HG03520 (cell line): ENCODE results near the gene RELN.
"Not testable (repeated sequence)": the region's sequence is repeated elsewhere in the genome, so short reads cannot be mapped to it uniquely, and the experiment has no call there.

Source experiments
- ATAC-seq: cut with Tn5 transposase; IDR thresholded peaks from one replicate; pipeline ENCODE4 v1.9.1; 2021; ENCODE audit warnings: mild to moderate bottlenecking, moderate library complexity; ENCODE audit not compliant: unreplicated experiment

Gene RELN

DNA sequence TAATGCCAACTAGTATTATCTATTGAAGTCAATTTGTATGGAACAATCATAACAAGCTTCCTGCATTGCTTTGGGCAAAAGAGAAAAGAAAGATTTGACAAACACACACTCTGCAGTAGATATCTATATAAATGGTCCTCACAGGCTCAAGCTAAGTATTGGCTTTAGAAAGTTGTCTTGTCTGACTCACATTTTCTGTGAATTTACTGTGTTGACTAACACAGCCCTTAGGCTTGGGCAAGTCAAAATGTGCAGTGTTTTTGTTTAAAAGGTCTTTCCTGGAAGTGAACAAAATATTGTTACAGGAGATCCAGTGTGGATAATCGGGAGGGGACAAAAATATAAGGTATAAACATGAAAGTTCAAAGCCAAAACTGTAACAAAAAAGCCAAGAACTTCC is 194.4 kb downstream of the RELN start:
- ATAC-seq, result no peak

DNA sequence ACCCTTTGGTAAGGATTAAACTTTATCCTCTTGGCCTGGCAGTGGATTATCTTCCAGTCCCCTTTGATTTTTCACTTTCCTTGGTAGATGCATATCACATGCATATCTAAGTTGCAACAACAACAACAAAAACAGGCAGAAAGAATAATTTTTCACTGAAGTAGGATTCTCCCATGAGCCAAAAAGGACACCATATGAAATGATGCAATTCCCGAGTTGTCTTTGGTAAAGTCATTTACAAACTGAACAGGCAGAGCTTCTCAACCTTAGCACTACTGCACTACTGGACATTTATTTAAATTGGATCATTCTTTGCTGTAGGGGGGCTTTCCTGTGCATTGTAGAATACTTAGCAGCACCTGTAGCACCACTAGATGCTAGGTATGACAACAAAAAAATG is 195.0 kb downstream of the RELN start:
- ATAC-seq, result no peak

DNA sequence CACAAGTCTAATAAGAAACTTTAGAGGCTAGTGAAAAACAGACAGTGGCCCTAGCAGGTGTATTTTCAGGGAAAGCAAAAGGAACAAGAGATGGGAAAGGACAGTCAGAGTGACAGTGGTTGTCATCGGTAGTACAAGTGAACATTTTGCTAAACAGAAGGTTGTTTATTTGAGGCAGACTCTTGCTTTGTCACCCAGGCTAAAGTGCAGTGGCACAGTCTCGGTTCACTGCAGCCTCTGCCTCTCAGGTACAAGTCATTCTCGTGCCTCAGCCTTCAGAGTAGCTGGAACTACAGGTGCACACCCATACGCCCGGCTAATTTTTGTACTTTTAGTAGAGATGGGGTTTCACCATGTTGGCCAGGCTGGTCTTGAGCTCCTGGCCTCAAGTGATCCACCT is 195.8 kb downstream of the RELN start:
- ATAC-seq, result no peak

DNA sequence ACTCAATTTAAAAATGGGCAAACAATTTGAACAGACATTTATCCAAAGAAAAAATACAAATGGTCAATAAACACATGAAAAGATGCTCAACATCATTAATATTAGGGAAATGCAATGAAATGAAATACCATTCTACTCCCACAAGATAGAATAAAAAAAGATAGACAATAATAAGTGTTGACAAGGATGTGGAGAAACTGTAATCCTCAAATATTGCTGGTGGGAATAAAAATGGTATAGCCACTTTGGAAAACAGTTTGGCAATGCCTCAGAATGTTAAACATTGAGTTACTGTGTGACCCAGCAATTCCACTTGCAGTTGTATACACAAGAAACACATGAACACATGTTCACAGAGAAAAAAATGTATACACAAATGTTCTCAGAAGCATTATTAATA is 197.6 kb downstream of the RELN start:
- ATAC-seq, result no peak

DNA sequence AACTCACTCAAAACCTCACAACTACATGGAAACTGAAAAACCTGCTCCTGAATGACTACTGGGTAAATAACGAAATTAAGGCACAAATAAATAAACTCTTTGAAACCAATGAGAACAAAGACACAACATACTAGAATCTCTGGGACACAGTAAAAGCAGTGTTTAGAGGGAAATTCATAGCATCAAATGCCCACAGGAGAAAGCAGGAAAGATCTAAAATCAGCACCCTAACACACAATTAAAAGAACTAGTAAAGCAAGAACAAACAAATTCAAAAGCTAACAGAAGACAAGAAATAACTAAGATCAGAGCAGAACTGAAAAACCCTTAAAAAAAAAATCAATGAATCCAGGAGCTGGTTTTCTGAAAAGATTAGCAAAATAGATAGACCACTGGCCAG is 202.4 kb downstream of the RELN start:
- ATAC-seq, result not testable (repeated sequence)

DNA sequence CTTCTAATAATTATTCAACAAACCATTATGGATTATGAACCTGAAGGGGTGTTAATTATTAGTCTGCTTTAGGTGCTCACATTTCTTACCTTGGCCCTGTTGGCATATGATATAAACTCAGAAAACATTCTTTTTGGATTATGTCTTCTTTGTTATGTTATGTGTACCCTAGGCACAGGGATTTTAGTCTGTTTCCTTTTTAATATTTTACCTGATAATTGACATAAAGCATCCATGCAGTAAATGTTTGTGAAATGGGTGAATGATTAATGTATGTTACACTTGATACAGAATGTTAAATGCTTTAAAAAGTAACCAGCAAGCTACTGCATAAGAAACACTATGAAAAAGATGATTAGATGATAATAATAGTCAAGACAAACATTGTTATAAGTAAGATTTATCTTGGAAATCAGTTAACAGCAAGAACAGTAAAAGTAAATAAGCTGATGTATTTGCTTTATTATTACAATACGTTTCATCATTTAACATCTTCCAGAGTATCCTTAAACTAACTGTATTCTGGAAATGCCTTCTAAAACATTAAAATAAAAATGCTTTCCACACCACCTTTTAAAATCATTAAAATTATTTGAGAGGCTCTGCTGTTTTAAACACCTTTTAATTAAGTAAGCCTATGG is 204.7 kb downstream of the RELN start:
- ATAC-seq, result no peak

DNA sequence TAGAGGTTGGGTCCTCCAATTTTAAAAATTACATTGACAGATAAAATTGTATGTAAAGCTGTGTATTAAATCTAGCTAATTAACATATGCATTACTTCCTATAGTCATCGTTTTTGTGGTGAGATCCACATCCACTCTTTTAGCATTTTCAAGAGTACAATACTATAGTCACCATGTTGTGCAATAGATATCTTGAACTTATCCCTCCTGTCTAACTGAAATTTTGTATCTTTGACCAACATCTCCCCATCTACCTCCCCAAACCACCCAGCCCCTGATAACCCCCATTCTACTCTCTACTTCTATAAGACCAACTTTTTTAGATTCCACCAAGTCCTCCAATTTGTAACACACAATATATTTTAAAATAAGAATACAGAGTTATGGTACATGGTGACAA is 208.0 kb downstream of the RELN start:
- ATAC-seq, result no peak

DNA sequence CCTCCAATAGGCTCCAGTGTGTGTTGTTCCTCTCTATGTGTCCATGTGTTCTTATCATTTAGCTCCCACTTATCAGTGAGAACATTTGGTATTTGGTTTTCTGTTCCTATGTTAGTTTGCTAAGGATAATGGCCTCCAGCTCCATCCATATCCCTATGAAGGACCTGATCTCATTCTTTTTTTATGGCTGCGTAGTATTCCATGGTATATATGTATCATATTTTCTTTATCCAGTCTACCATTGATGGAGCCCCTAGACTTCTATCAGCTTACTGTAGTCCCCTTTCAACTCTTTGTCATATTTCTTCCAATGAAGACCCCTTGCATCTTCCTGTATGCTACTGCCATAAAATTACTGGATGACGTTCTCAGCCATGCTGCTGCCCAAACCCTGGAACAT is 208.9 kb downstream of the RELN start:
- ATAC-seq, result not testable (repeated sequence)

DNA sequence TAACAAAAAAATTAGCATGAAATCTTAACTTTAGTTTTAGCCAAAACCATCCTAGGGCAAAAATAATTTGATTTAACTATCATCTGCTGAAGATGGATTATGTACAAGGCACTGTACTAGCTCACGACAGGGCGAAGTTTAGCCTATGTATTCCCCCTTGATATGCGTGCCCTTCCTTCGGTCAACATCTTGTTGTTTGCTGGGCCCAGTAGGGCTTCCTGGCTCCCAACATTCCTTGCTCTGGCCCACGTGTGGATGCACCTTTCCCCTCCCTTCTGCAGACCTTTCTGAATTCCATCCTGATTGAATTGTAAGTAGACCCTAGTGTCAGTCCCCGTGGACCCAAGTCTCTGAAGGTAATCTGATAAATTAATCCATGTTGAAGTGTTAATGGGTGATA is 212.0 kb downstream of the RELN start:
- ATAC-seq, result no peak

DNA sequence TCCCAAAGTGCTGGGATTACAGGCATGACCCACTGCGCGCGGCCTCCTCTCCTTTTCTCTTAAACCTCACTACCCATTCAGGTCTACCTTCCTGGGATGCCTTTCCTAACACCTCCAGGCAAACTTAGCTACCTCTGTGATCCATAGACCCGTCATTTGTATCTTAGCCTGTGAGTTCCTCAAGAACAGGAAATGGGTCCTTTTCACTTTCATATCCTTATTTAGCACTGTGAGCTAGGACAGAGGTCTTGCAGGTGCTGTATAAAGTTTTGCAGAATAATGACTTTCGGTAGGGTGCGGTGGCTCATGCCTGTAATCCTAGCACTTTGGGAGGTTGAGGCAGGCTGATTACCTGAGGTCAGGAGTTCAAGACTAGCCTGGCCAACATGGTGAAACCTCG is 215.7 kb downstream of the RELN start:
- ATAC-seq, result no peak

DNA sequence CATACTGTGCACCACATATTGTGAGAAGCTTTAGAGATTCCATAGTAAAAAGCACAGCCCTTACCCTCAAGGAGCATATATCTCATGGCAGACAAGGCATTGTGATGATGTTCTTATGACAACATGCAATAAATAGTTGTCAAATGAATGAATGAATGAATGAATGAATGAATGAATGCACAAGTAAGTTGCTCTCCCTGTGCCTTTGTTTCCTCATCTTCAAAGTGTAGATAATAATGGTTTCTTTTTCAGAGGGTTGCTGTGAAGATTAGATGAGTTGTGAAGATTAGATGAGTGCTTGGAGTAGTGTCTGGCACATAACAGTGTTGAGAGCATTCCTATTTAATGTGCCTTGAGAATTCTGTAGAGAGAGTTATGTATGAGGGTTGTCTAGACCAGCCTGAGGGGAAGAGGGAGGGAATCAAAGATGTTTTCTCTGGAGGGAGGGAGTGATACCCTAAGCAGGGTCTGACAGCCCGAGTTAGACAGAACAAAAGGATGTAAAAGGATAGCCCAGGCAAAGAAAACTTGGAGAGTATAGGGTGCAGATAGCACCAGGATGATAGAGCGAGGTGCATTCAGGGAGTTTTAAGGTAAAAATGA is 217.2 kb downstream of the RELN start:
- no peak for ATAC-seq

DNA sequence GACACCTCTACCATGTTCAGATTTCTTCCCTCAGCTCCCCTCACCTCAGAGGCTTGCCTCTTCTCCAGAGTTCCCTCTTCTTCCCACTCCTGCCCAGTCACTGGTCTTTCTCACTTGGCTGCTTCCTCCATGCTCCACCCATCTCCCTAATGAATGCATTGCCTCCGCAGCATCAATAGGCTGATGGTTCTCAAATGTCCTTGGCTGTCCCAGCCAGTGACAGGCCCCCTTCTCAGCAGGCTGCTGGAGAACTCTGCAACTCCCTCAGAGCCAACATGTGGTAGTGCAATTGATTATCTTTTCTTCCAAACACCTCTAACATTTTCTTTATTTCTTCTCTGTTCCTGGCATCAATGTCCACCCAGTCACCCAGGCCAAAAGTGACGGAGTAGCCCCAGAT is 218.2 kb downstream of the RELN start:
- ATAC-seq, result no peak

DNA sequence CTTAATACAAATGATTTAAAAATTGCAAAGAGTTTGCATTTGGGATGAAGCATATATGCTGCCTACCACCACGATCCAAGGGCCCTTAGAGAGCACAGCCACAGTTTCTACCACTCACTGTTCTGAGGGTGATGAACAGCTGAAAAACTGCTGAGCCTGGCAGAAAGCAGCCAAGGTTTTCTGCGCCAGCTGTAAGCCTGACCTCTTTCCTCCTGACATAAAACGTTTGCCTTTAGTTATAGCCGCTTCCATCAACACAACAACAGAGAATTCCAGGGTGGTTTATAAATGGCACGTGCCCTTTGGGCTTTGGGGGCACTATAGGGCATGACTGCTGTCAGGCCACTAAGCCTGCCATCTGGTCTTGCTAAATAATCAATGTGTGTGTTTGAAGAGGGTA is 222.8 kb downstream of the RELN start:
- ATAC-seq, result no peak

DNA sequence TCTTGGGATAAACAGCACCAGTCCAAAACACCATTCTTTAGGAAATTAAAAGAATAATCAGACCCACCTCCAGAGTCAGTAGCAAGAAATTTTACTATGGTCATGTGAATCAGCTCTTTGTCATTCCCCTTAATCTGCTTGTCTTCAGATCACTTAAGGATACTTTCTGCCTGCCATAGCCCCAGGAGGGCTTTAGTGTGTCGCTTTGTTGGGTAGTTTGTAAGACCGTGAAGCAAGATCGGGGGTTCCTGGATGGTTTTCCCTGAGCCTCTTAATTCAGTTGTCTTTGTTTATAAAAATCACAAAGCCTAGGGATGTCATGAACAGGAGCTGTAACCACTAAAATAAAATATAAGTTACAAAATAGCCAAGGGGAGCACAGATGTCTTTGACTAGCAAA is 223.6 kb downstream of the RELN start:
- ATAC-seq, result no peak

DNA sequence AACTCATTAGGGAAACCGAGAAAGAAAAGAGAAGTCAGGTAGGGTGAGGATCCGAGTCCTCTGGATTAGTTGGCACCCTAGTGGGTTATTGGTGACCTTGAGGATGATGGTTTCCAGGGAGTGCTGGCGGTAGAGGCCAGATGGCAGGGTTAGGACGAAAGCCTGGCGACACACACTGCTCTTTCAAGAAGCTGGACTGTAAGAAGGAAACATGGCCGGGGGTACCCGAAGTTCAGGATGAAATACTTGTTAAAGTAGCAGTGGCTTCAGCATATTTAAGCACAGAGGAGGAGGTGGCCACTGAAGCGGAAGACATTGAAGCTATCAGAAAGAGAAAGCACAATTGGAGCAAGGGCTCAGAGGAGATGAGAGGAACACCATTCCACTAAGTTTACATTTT is 224.6 kb downstream of the RELN start:
- ATAC-seq, result no peak

DNA sequence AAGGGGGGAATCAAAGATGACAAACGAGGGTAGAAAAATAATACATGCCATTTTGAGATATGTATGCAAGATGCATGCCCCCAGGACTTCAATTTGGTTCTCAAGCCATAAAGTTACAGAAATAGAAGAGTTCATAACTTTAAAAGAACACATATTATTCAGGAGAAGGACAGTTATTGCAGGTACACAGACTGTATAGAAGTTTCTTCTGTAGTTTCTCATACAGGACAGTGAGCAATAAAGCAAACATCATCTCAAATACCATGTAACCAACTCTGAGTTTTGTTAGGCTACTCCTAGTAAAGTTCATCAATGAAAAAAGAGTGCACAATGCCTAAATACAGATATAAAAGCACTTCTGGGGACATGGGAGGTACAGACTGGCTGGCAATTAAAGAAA is 226.6 kb downstream of the RELN start:
- ATAC-seq, result no peak

DNA sequence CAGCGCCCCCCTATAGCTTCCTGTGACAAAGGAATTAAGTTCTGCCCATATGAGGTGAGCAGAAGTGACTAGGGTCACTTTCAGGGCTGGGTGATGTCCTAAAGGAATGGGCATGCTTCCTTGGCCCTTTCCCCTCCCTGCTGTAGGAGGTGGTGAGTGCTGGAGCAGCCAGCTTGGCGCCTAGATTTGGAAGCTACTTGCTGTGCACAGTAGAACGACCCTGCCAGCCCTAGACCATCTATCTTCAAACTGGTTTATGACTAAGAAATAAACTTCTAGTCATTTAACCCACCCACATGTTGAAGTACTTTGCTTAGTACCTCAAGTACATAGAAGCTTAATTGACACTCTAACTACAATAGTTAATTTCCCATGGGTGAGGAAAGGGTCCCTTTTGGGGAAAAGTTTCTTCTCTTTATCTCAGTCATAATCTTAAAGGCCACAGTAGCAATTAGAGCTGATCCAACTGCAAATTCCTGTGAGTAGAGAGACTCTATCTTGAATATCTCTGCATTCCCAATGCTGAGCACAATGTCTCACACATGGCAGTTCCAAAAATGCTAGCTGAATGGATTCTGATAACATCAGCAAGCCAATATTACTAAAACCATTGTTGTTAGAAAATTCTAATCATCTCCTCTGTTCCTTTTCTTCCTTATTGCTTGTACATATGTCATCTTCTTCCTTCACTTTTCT is 227.2 kb downstream of the RELN start:
- no peak for ATAC-seq

DNA sequence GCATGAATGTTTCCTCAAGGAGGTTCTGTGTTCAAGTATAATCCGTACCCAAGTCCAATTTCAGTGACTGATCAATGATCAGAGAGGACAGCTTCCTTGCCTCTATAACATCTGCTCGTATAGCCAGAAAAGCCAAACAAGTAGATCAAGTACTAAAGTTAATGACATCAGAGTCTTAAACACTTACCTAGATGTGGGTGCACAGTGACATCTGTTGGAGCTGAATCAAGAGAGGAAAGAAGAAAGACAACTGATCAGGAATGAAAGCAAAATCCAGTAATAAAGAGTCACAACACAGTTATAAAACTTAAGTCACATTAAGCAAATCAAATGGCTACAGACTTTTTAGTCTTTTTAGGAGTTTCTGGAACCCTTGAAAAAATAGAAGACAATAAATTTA is 236.5 kb downstream of the RELN start:
- no peak for ATAC-seq

DNA sequence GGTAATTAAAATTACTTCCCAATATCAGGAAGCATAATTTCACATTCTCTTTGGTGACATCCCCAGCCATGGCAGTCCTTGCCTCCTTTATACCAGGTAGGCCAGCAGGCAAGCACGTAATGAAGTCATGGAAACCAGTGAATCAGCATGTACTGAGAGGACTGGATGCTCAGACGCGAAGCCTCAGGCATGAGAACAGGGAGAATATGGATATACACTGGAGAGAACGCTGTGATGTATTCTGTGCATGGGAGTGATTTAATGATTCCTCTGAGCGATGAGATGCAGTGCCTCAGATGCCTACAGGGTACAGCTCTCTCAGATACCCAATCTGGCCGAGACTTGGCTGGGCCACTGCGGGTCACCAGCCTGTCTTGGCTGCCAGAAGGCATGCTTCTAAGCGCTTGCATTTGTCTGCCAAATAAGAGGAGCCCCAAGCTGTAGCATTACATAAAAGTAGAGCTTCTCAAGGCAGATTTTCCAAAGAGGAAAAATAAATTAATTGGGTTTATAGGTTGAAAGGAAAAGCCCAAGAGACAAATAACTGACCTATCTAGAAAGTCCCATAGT is 238.1 kb downstream of the RELN start:
- no peak for ATAC-seq

DNA sequence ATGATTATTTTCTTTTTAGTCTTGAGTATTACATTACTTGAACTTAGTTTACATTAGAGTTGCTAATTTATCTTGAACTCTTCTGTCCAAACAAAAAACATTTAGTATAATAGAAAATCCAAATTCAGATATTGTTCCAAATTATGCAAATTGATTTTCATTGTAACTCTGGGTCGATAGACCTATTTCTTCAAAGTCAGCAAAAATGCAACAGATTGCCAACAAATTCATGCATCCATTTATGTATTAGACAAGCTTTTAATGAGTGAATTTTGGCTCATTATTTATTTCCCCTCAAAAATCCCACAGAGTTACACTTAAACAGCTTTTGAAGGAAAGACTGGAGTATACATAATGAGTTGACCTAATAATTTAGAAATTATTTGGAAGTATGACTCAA is 240.8 kb downstream of the RELN start:
- ATAC-seq, result no peak

DNA sequence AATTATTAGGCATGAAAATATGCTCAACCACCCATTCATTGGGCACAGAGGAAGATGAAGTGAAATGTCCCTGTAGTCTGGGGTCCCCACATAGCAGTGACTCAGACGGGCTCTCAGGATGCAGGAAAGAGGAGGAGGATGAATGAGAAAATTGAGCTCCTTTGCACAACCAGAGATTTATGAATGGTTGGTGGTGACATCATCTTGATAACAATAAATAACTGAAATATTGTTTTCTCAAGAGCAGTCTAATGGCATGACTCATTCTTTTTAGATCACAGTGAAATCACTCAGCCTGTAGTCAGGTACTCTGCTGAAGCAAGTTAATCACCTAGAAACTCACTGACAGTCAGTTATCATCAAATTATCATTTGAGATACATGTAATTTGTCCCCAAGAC is 254.1 kb downstream of the RELN start:
- ATAC-seq, result no peak

DNA sequence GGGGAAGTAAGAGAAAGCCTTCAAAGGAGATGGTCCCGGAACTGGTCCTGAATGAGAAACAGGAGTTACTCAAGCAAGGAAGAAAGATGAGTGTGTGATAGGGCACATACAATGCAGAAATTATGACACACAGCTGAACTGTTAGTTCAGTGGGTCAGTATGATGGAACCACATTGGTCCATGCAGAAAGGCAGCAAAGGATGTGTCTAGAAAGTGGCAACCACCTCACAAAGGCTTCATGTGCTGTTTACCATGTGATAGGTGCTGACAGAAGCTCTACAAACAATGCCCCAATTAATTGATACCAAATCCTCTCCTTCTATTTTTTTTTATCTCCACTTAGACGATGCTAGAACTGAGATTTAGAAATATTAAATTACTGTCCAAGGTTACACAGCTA is 258.3 kb downstream of the RELN start:
- ATAC-seq, result no peak
